CD1c-positive myeloid dendritic cell (primary cell): ENCODE data around the gene ABLIM2.
"Not testable (repeated sequence)": the region's sequence is repeated elsewhere in the genome, so short reads cannot be mapped to it uniquely, and the experiment has no call there.

Experiments
- DNase-seq: peaks from one replicate; pipeline ENCODE4 v3.0.0-alpha.2; 2016; ENCODE audit errors: extremely low spot score

ABLIM2 gene

GRCh38 chr4:8157496-8157895, 1.1 kb downstream of the ABLIM2 start:
- DNase-seq: no peak

DNA sequence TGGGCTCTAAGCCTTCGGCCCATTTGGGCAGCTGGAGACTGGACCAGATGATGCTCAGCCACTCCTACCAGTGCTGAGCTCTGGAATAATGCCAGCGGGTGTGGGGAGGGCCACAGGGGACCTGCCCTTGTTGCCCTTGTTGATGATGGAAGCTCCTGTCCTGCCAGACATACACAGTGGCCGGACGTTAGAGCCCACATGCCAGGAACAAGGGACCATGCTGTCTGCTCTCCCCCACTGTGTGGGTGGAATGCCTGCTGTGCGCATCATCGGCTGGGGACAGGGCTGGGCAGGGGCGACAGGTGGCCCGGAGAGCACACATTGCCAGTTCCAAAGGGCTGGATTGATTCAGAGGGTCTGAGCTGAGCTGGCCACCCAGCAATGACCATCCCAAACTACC, 2.0 kb downstream of the ABLIM2 start:
- no peak for DNase-seq

DNA sequence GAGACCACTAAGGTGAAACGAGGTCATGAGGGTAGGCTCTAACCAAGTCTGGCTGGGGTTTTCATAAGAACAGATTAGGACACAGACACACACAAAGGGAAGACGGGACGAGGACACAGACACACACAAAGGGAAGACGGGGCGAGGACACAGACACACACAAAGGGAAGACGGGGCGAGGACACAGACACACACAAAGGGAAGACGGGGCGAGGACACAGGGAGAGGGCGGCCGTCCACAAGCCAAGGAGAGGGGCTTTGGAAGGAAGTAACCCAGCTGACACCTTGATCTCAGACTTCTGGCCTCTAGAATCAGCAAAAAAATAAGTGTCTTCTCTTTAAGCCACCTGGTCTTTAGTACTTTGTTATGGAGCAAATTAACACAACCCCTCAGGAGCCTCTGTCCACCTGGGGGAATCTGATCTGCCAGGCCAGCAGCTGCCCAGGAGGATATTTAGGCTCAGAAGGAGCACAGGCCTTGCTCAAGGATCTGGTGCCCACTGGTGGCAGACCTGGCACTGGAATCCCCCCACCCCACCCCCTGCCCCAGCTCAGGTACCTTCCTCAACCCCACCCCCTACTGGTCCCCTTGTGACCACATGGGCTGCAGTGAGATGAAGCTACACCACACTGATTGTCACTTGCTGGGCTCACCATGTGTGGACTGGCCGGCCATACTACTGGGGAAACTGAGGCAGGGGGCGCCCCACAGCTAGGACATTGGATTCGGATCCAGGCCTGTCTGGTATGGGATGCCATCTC, 2.8 kb downstream of the ABLIM2 start:
- DNase-seq: no peak

DNA sequence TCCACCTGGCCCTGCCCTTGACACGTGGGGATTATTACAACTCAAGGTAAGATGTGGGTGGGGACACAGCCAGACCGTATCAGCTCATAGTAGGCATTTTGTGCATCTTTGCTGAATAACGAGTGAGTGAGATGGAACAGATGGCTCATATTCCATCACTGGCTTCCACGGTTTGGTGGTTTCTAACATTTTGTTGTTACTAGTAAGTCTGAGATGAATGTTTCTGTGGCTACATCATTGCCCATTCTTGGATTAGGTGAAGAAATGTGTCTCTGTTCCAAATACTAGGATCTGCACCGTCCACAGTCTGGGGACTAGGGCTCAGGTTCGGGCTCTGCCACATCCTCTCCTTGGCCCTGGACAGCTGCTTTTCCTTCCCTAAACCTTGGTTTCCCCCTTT, 3.6 kb downstream of the ABLIM2 start:
- DNase-seq: no peak

DNA sequence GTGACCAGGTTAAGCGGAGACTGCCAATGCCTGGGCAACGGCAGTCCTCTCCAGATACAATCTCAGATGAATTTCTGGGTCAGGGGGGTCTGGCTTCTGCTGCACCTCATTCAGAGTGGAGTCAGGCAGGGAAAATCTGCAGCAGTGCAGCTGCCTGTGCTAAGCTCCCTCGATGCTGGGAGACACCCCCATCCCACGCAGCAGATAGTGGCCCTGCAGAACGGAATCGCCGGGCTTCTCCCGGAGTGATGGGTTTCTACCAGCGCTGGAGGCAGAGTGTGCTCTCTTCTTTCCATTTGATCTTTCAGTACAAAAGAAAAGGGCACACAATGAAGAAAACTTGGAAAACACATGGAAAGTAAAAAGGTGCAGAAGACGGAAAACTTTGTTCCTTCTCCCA, 5.2 kb downstream of the ABLIM2 start:
- DNase-seq: no peak

DNA sequence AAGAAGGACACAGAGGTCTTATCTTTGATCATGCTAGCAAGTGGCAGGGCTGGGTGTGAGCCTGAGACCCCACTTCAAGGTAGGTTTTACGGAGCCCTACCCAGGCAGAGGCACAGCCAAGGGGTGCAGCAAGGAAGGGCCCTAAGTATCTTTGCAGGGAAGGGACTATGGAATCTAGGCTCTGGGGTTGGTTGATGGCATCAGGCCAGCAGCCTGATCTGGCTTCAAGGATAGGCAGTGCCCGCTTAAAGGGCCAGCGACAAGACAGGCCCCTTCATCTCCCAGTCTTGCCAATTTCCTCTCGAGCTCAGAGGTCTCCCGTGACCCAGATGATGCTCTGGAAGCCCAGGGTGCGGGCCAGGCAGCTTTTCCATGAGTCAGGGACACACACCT, 5.8 kb downstream of the ABLIM2 start:
- no peak for DNase-seq

GRCh38 chr4:8152090-8152864, 6.3 kb downstream of the ABLIM2 start:
- DNase-seq: no peak

DNA sequence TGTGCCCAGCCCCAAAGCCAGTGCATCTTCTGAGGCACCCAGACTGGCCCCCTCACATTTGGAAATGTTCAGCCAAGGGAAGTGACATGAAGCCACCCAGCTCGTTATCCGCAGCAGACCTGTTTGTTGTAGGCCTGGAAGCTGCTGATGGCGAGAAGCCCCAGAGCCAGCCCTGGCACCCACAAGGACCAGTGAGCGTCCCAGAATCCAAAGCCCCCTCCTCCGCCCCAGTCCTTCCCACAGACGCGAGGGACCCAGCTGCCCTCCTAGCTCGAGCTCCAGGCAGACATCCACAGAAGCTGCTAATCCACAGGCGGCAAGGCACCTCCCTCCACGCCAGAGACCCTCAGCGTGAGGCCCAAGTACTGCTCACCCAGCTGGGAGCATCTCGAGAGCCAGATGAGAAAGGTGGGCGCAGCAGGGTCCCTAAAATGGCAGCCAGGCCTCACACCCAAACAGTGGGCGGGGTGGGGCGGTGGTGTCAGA, 7.4 kb downstream of the ABLIM2 start:
- DNase-seq: no peak

DNA sequence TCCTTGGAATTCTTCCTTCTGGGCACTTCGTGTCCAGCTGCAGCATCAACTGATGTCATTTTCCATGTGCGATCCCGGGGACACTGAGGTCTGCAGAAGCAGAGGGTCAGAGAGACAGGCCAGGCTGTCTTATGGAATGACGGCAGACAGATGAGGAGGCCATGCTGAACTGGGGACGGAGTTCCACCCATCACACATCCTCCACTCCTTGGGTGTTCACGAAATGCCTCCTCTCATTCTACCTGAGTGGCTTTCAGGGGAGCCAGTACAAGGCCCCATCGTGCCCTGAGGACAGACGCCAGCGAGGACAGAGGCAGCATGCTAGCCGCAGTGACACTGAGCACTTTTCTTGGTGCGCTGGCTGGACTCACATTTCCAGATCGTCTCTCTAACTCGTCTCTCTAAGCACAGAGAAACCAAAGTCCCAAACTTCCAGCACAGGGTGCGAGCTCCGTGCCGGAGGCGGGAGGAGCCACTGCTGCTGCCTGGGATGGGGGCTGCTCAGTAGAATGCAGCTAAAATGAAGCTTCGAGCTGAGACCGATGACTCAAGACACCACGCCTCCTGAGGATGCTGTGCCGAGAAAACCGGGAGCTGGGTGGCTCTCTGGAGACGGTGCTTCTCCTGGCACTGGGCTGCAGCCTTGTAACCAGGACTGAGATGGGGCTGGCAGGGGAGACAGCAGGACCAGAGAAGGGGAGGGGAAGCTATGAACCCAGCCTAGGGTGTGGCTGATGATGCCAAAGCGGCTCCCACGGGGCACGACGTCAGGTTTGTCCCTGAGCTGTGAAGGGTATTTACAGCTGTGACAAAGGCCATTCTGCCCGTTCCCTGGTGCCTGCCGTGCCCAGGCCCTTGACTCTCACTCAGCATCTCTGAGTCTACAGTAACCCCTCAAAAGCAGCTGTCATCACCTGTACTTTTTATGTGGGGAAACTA, 8.2 kb downstream of the ABLIM2 start:
- no peak for DNase-seq

DNA sequence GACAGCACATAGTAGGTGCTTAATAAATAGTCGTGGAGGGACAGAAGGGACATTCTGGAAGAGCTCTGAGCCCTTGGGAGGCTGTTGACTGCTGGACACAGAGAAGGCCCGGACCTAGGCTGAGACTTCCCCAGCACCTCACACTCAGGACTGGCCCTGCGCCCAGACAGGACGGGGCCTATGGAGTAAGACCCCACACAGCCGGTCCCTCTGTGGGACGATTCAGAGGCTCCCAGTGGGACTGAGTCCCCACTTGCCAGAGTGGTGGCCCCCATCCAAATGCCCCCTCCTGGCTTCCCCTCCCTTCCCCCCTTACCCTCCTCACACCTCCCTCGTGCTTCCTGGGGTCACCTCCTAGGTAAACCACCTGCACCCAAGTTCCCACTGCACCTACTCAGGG, 8.9 kb downstream of the ABLIM2 start:
- no peak for DNase-seq

- no peak for DNase-seq
Observed at GRCh38 chr4:8148785-8149435, 9.7 kb downstream of the ABLIM2 start.

DNA sequence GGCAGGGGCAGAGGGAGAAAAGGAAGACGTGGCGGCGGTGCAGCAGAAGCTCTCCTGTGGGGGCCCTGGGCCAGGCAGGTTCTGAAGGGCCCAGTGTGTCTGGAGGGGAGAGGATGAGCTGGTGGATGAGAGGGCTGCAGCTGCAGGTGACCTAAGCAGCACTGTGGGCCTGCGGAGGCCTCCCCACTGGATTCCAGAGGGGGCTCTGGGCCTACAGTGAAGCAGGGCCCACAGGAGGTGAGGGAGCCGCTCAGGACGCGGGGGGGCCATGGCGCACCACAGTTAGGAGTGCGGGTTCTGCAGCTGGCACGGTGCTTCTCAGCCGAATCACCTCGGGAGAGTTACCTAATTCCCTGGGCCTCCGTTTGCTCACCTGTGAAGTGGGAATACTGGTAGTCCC, 10.5 kb downstream of the ABLIM2 start:
- no peak for DNase-seq

- no peak for DNase-seq
Observed at GRCh38 chr4:8147231-8147970, 11.2 kb downstream of the ABLIM2 start.

DNA sequence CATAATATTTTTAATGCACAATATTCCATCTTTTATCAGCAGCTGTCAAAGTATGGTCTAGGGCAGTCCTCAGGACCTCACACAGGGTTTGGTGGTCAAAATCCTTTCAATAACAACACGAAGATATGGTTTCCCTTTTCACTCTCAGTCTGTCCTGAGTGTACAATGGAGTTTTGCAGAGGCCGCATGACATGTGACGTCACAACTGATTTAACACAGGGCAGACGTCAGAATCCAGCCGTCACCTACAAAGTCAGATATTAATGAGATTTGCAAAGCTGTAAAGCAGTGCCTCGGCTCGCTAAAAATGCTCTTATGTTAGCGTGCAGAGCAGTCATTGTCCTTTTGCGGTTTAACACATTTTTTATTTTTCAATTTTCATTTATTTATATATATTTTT, 12.5 kb downstream of the ABLIM2 start:
- DNase-seq: no peak

DNA sequence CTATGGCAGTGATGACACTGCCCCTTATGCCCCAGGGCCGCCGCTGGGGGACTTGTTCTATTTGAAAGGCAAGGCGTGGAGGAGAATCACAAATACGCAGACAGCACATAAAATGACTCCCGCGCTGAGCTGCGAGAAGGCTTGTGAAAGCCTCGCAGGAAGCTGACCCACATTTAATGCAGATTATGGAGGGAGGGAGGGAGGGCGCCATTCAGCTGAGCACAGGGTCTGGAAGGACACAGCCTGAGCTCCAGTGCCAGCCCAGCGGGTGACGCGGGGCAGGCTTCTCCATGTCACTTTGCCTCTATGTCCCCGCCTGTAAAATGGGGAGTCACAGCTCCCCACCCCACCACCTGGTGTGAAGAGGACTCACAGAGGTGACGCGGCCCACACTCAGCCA, 14.3 kb downstream of the ABLIM2 start:
- DNase-seq: no peak

- DNase-seq: no peak
Observed at GRCh38 chr4:8143392-8144140, 15.0 kb downstream of the ABLIM2 start.

- no peak for DNase-seq
Observed at GRCh38 chr4:8142556-8142955, 16.1 kb downstream of the ABLIM2 start.

DNA sequence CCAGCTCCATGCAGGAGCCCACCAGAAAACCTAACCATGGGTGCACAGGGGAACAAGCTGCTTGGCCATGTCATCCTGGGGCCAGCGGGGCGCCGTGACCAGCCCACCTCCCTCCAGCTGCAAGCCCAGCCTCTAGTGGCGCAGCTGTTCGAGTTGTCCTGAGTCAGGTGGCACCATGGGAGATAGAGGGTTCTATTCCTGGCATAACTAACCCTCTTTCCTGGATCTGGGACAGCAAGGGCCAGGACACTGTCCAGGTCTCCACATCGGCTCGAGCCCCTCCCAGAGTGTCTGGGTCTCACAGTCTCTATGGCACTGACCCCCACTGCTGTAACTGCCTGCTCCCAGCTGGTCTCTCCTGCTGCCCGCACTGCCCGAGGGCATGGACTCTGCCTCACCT, 16.7 kb downstream of the ABLIM2 start:
- no peak for DNase-seq

- no peak for DNase-seq
Observed at GRCh38 chr4:8140915-8141314, 17.7 kb downstream of the ABLIM2 start.

- DNase-seq: not testable (repeated sequence)
Observed at GRCh38 chr4:8139726-8140125, 18.9 kb downstream of the ABLIM2 start.
